GM13976 (cell line): ENCODE results near the gene HTT.

Source experiments
- DNase-seq: peaks from one replicate; pipeline ENCODE4 v3.0.0; 2012; ENCODE audit warnings: low spot score
- in situ Hi-C: fragments of 300-500 bp; cut with MboI; formaldehyde crosslinking; loops from one replicate; pipeline ENCODE4 v1.12.0; 2022; ENCODE audit warnings: low sequenced_read_pairs, mixed read lengths, inconsistent platforms; ENCODE audit not compliant: unreplicated experiment
- TF ChIP-seq, protein P1 (sequence below): IDR thresholded peaks from 2 replicates; pipeline ENCODE4 v1.5.1; 2012; ENCODE audit warnings: borderline replicate concordance, mild to moderate bottlenecking; ENCODE audit not compliant: insufficient read depth; ENCODE audit errors: extremely low read depth, missing control alignments, control extremely low read depth

The HTT gene

DNA sequence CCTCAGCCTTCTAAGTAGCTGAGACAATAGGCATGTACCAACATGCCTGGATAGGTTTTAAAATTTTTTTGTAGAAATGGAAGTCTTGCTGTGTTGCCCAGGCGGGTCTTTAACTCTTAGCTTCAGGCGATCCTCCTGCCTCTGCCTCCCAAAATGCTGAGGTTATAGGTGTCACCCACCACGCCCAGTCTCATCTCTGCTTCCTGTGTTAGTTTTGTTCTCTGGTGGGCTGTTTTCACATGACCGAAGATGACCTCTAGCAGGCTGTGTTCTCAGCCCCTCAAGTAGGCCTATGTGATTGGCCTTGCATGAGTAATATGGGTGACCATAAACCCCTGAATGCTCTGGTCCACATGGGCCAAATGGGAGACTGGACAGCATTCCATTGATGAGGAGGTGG is 117.7 kb downstream of the HTT start:
- TF ChIP-seq, protein P1, sequence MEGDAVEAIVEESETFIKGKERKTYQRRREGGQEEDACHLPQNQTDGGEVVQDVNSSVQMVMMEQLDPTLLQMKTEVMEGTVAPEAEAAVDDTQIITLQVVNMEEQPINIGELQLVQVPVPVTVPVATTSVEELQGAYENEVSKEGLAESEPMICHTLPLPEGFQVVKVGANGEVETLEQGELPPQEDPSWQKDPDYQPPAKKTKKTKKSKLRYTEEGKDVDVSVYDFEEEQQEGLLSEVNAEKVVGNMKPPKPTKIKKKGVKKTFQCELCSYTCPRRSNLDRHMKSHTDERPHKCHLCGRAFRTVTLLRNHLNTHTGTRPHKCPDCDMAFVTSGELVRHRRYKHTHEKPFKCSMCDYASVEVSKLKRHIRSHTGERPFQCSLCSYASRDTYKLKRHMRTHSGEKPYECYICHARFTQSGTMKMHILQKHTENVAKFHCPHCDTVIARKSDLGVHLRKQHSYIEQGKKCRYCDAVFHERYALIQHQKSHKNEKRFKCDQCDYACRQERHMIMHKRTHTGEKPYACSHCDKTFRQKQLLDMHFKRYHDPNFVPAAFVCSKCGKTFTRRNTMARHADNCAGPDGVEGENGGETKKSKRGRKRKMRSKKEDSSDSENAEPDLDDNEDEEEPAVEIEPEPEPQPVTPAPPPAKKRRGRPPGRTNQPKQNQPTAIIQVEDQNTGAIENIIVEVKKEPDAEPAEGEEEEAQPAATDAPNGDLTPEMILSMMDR: no peak
- no peak for DNase-seq
- in situ Hi-C loops: no loop called here

DNA sequence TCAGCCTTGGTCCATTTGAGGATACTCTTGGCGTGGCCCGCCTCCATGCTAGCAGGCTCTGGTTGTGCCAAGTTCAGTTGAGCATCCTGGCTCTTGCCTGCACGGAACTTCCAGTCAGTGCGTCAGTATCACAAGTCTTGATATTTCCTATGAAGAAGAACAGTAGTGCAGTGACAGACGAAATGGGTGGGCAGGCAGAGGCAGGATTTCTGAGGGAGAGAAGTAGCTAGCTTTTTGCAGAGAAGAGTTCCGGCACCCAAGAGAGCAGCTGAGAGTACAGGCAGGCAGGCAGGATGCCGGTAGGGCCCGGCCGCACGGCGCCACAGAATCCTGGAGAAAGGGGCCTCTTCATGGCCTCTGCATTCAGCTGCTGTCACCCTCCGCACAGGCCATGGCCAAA is 118.3 kb downstream of the HTT start:
- DNase-seq: no peak
- in situ Hi-C loops: no loop called here
- TF ChIP-seq, protein P1: no peak

DNA sequence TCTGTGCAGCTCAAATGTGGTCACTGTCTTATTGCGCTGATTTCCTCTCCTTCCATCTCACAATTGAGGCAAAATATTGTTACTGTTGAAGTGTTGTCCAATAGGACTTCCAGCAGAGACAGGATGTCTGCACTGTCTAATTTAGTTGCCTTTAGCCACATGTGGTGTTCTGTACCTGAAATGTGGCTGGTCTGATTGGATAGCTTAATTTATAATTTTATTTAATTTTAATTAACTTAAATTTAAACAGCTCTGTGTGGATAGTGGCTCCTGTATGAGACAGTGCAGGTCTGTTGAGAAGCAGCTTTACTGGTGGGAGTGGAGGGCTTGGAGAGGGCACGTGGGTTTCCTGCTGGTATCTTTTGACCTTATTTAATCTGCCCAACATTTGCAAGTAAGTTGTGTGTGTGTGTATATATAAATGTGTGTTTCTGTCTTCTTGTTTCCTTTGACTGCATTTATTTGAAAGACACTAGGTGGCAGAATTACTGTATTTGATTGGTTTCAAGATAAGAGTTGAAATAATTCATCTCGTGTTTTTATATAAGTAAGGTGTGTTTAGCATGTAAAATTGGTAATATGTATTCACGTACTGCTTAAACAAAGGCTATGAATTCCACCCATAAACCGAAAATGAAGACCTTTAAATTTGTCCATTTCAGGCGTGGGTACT is 119.2 kb downstream of the HTT start:
- in situ Hi-C loops: no loop called here
- TF ChIP-seq, protein P1: no peak
- DNase-seq: no peak

DNA sequence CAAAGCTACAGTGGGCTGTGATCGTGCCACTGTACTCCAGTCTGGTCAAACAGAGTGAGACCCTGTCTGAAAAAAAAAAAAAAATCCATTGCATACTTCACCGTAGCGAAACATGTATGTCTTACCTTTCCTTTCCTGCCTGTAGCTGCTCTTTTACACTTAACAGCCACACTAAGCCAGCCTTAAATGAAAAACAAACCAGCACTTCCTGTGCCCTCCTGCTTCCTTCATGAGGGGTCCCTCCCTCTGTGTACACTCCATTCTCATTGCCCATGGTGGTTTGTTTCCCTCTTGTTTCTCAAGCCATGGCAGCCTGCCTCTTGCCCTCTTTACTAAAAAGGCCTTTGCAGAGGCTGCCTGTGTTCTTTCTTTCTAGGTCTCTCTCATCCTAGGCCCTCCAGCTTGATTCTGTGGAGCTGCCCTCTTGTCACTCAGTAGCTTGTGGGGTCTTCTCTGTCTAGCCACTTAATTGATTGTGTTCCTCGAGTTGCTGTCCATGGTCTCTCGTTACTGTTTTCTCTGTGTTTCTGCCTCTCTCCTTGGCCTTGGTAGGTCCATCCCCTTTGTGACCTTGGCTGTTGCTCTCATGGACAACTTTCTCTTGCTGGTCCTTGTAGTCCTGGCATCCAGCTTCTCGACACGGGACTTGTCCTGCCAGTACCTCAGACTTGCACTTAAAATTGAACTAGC is 122.3 kb downstream of the HTT start:
- TF ChIP-seq, protein P1: no peak
- no peak for DNase-seq
- in situ Hi-C loops: no loop called here

DNA sequence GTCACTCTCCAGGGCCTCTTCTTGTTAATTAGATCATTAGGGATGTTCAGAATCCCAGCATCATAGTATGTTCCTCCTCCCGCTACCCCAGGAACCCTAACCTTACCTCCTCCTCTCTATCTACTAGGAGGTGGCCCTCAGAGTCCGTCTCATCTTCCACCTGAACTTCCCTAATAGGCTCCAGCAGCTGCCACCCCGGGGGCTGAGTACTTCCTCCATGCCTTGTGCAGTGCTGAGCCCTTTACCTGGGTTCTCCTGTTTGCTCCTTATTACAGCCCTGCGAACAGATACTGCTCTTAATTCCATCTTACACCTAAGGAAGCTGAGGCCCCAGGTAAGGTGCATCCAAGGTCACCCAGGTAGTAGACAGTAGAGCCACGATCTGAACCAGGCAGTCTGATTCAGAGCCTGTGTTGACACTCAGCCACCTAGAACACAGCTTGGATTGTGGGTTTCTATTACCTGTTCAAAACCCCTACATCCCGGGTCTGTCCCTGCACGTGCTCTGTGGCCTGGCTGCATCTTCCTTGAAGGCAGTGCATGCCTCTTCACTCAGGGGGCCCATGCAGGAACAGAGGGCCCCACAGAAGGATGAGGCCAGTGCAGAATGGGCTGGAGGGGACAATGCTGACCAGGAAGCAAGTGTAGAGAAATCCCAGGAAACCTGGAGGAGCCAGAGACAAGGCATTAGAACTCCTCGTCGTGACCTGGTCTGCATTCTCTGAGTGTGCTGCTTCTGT is 123.1 kb downstream of the HTT start:
- TF ChIP-seq, protein P1: no peak
- DNase-seq: no peak
- in situ Hi-C loops: no loop called here

DNA sequence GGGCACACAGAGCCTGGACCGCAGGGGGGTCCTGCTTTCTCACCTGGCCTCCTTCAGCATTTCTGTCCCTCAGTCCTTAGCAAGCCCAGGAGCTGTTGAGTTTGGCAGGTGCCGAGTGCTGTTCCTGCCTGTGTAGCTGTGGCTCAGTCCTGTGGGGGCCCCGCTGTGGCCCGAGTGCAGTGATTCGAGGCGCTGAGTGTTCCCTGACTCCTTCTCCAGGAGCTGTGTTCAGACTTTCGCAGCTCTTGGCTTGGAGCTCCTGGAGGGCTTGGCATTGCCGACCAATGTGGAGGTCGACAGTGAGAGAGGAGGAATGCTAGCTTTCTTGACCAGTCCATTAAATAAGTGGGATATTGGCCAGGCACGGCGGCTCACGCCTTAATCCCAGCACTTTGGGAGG is 124.4 kb downstream of the HTT start:
- in situ Hi-C loops: no loop called here
- TF ChIP-seq, protein P1: no peak
- no peak for DNase-seq
